ENCODE data around the gene MPRIP. TPM values are rescaled to one million over a fixed set of nuclear protein-coding genes. Genes with fewer than 3 reads are reported as not detected.

MPRIP gene
- total RNA-seq, 1 experiment from 2014 or later, result 140 TPM

DNA sequence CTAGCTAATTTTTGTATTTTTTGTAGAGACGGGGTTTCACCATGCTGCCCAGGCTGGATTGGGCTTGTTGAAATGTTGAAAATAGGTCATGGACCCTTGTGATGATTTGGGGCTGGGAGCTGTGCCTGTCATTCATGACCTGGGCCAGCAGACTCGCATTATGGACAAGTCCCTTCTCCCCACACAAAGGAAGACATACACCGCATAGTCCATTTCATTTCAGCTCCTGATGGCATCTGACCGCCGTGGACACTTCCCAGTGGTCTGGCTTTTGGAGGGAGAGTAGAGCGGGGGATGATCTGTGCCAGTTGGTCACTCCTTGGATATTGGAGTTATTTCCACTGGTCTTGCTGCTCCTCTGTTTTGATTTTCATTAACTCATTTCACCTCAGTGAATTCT lies 34.8 kb downstream of the MPRIP start (continued):
- TF ChIP-seq ATF2 (CRISPR knock-in tag; IDR thresholded peaks at IDR 0.05; ENCODE audit: borderline replicate concordance, low read depth) (no peak), ESRRA (CRISPR knock-in tag; IDR thresholded peaks at IDR 0.05; ENCODE audit: borderline replicate concordance) (no peak)

GRCh38 chr17:17077861-17078732 lies 35.8 kb downstream of the MPRIP start:
- Mint-ChIP-seq H3K4me1 (no peaks in the 10 kb centered on the region), H3K27me3 (ENCODE audit: low read depth) (no peaks in the 10 kb centered on the region), H3K27ac (no peak overlapping the region), H3K36me3 (peaks cover 12% of the 10 kb centered on the region), H3K9me3 (no peaks in the 10 kb centered on the region), H3K4me3 (no peak overlapping the region)
- ATAC-seq (no peak), DNase-seq (ENCODE audit: low spot score) (no peak)
- ChIA-PET POLR2A (no interaction called here), CTCF (no interaction called here)
- TF ChIP-seq NR1H2 (CRISPR knock-in tag; IDR thresholded peaks at IDR 0.05) (no peak), GABPB1 (CRISPR knock-in tag; IDR thresholded peaks at IDR 0.05) (peak; percentile 74)

- Mint-ChIP-seq H3K4me3 (no peak overlapping the region), H3K27ac (no peak overlapping the region), H3K27me3 (ENCODE audit: low read depth) (no peaks in the 10 kb centered on the region), H3K36me3 (peaks cover 13% of the 10 kb centered on the region), H3K9me3 (no peaks in the 10 kb centered on the region), H3K4me1 (no peaks in the 10 kb centered on the region)
- ATAC-seq (no peak), DNase-seq (ENCODE audit: low spot score) (no peak)
- ChIA-PET CTCF (no interaction called here), POLR2A (no interaction called here)
- TF ChIP-seq, protein P1, sequence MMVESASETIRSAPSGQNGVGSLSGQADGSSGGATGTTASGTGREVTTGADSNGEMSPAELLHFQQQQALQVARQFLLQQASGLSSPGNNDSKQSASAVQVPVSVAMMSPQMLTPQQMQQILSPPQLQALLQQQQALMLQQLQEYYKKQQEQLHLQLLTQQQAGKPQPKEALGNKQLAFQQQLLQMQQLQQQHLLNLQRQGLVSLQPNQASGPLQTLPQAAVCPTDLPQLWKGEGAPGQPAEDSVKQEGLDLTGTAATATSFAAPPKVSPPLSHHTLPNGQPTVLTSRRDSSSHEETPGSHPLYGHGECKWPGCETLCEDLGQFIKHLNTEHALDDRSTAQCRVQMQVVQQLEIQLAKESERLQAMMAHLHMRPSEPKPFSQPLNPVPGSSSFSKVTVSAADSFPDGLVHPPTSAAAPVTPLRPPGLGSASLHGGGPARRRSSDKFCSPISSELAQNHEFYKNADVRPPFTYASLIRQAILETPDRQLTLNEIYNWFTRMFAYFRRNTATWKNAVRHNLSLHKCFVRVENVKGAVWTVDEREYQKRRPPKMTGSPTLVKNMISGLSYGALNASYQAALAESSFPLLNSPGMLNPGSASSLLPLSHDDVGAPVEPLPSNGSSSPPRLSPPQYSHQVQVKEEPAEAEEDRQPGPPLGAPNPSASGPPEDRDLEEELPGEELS (CRISPR knock-in tag; IDR thresholded peaks at IDR 0.05), result no peak
- TF ChIP-seq MYBL2 (CRISPR knock-in tag; IDR thresholded peaks at IDR 0.05), result no peak
- TF ChIP-seq ETV6 (CRISPR knock-in tag; IDR thresholded peaks at IDR 0.05), result no peak
- TF ChIP-seq, protein P2, sequence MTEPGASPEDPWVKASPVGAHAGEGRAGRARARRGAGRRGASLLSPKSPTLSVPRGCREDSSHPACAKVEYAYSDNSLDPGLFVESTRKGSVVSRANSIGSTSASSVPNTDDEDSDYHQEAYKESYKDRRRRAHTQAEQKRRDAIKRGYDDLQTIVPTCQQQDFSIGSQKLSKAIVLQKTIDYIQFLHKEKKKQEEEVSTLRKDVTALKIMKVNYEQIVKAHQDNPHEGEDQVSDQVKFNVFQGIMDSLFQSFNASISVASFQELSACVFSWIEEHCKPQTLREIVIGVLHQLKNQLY (CRISPR knock-in tag; IDR thresholded peaks at IDR 0.05), result no peak
Measured at GRCh38 chr17:17078832-17079231, 36.6 kb downstream of the MPRIP start.

DNA sequence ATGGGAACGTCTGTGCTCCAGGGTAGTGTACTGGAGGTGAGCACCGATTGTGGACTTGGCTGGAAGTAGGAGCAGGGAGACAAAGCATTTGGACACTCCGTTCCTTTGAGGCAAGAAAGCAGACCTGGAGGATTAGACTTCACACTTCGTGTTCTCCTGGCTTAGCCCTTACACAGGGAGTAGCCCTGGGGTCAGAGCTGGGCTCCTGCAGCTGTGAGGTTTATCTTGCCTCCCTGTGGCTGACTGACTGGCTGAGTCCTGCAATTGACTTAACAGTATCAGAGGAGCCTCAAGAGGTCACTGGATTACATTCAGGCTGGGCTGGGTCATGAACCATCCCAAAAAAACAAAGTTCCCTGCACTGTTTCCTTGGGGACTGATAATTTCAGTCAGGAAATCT lies 37.1 kb downstream of the MPRIP start:
- no peaks in the 10 kb centered on the region for H3K27me3 Mint-ChIP-seq (ENCODE audit: low read depth)
- ChIA-PET POLR2A (no interaction called here), CTCF (interaction anchor here (0.6 to 0.7 kb wide), 2 partner anchors 41 to 62 kb away, joined by 3 read pairs; no protein-coding TSS in a partner anchor)
- ATAC-seq, result no peak
- no peak overlapping the region for H3K4me3 Mint-ChIP-seq
- peak overlapping the region; percentile 86; the same call in 1 of the 2 replicates for H3K27ac Mint-ChIP-seq
- peaks cover 15% of the 10 kb centered on the region for H3K36me3 Mint-ChIP-seq
- no peaks in the 10 kb centered on the region for H3K9me3 Mint-ChIP-seq
- TF ChIP-seq, protein P3, sequence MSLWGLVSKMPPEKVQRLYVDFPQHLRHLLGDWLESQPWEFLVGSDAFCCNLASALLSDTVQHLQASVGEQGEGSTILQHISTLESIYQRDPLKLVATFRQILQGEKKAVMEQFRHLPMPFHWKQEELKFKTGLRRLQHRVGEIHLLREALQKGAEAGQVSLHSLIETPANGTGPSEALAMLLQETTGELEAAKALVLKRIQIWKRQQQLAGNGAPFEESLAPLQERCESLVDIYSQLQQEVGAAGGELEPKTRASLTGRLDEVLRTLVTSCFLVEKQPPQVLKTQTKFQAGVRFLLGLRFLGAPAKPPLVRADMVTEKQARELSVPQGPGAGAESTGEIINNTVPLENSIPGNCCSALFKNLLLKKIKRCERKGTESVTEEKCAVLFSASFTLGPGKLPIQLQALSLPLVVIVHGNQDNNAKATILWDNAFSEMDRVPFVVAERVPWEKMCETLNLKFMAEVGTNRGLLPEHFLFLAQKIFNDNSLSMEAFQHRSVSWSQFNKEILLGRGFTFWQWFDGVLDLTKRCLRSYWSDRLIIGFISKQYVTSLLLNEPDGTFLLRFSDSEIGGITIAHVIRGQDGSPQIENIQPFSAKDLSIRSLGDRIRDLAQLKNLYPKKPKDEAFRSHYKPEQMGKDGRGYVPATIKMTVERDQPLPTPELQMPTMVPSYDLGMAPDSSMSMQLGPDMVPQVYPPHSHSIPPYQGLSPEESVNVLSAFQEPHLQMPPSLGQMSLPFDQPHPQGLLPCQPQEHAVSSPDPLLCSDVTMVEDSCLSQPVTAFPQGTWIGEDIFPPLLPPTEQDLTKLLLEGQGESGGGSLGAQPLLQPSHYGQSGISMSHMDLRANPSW (CRISPR knock-in tag; conservative IDR thresholded peaks at IDR 0.05; ENCODE audit: low read depth), result no peak
- no peak for TF ChIP-seq ZNF396 (CRISPR knock-in tag; IDR thresholded peaks at IDR 0.05; ENCODE audit: borderline replicate concordance)
- no peak for TF ChIP-seq HMGA2 (CRISPR knock-in tag; IDR thresholded peaks at IDR 0.05)
- no peak for TF ChIP-seq MXD4 (CRISPR knock-in tag; IDR thresholded peaks at IDR 0.05; ENCODE audit: borderline replicate concordance)
- TF ChIP-seq NFATC4 (CRISPR knock-in tag; IDR thresholded peaks at IDR 0.05), result no peak
- TF ChIP-seq TEAD1 (CRISPR knock-in tag; IDR thresholded peaks at IDR 0.05), result no peak
- TF ChIP-seq CREB1 (CRISPR knock-in tag; IDR thresholded peaks at IDR 0.05), result no peak
- no peak for TF ChIP-seq RELA (CRISPR knock-in tag; IDR thresholded peaks at IDR 0.05; ENCODE audit: borderline replicate concordance)
- TF ChIP-seq ATF1 (CRISPR knock-in tag; IDR thresholded peaks at IDR 0.05), result no peak
- TF ChIP-seq, protein P4, sequence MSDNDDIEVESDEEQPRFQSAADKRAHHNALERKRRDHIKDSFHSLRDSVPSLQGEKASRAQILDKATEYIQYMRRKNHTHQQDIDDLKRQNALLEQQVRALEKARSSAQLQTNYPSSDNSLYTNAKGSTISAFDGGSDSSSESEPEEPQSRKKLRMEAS (CRISPR knock-in tag; IDR thresholded peaks at IDR 0.05), result no peak
- TF ChIP-seq GRHL2 (CRISPR knock-in tag; IDR thresholded peaks at IDR 0.05; ENCODE audit: insufficient replicate concordance, severe bottlenecking), result no peak
- no peak for TF ChIP-seq NR3C1 (CRISPR knock-in tag; conservative IDR thresholded peaks at IDR 0.05; ENCODE audit: low read depth)
- TF ChIP-seq, protein P5, sequence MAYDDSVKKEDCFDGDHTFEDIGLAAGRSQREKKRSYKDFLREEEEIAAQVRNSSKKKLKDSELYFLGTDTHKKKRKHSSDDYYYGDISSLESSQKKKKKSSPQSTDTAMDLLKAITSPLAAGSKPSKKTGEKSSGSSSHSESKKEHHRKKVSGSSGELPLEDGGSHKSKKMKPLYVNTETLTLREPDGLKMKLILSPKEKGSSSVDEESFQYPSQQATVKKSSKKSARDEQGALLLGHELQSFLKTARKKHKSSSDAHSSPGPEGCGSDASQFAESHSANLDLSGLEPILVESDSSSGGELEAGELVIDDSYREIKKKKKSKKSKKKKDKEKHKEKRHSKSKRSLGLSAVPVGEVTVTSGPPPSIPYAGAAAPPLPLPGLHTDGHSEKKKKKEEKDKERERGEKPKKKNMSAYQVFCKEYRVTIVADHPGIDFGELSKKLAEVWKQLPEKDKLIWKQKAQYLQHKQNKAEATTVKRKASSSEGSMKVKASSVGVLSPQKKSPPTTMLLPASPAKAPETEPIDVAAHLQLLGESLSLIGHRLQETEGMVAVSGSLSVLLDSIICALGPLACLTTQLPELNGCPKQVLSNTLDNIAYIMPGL (CRISPR knock-in tag; IDR thresholded peaks at IDR 0.05), result no peak
- TF ChIP-seq ZNF263 (CRISPR knock-in tag; IDR thresholded peaks at IDR 0.05; ENCODE audit: low read depth), result no peak
- no peaks in the 10 kb centered on the region for H3K4me1 Mint-ChIP-seq
- DNase-seq (ENCODE audit: low spot score), result no peak
